ENCODE measurements around the gene SLC8A1. TPM values are rescaled to one million over a fixed set of nuclear protein-coding genes. Genes with fewer than 3 reads are reported as not detected.

The SLC8A1 gene
- total and polyA plus RNA-seq, 2 donors from 2014 or later, result 12.9 to 33.9 TPM

DNA sequence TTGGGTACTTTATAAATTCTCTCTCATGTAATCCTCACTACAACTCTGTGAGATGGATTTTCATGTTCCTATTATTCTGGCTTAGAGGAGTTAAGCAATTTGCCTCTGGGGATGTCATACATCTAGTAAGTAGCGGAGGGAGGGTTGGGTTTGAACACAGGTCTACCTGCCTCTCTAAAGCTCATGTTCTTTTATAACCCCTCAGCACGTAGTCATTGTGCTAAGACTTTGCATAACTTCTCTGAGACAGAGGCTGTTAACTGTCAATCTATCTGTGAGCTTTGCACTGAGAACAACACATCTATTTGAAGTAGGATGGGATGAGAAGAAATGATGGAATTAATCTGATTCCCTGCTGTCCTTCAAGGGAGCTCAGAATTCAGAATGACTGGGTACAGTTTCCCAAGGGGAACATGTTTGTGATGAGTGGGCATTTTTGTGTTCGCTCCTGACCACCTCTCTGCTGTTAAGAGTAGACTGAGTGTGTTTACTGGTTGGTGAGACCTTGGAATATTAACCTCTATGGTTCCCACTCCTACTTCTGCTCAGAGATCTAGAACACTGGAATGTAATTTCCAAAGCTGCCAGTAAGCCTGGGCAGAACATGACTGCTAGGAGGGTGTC lies 320.7 kb downstream of the SLC8A1 start:
- Histone ChIP-seq H3K27me3 (ENCODE audit: control insufficient read depth, insufficient read depth, low read length) (no peaks in the 10 kb centered on the region), H3K4me1 (ENCODE audit: control insufficient read depth in 2 of 3, insufficient read depth in 2 of 3, low read depth in 1 of 3, low read length in 3 of 3) (no peaks in the 10 kb centered on the region), H3K36me3 (ENCODE audit: control insufficient read depth in 2 of 3, insufficient read depth in 3 of 3, low read length in 3 of 3) (no peaks in the 10 kb centered on the region), H3K9ac (ENCODE audit: low read length in 3 of 3) (no peak overlapping the region), H3K4me3 (ENCODE audit: low read length in 3 of 3) (no peak overlapping the region), H3K27ac (ENCODE audit: low read depth in 2 of 2, low read length in 2 of 2) (no peak overlapping the region), H3K9me3 (ENCODE audit: control insufficient read depth in 2 of 3, insufficient read depth in 1 of 3, low read length in 3 of 3) (no peaks in the 10 kb centered on the region)
- TF ChIP-seq, protein P1, sequence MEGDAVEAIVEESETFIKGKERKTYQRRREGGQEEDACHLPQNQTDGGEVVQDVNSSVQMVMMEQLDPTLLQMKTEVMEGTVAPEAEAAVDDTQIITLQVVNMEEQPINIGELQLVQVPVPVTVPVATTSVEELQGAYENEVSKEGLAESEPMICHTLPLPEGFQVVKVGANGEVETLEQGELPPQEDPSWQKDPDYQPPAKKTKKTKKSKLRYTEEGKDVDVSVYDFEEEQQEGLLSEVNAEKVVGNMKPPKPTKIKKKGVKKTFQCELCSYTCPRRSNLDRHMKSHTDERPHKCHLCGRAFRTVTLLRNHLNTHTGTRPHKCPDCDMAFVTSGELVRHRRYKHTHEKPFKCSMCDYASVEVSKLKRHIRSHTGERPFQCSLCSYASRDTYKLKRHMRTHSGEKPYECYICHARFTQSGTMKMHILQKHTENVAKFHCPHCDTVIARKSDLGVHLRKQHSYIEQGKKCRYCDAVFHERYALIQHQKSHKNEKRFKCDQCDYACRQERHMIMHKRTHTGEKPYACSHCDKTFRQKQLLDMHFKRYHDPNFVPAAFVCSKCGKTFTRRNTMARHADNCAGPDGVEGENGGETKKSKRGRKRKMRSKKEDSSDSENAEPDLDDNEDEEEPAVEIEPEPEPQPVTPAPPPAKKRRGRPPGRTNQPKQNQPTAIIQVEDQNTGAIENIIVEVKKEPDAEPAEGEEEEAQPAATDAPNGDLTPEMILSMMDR (IDR thresholded peaks at IDR 0.05; ENCODE audit: borderline replicate concordance, extremely low read depth, insufficient read depth), result no peak
- no peak for FAIRE-seq
- intact Hi-C loops (cut with DNase I), result no loop called here
- DNase-seq, result no peak

DNA sequence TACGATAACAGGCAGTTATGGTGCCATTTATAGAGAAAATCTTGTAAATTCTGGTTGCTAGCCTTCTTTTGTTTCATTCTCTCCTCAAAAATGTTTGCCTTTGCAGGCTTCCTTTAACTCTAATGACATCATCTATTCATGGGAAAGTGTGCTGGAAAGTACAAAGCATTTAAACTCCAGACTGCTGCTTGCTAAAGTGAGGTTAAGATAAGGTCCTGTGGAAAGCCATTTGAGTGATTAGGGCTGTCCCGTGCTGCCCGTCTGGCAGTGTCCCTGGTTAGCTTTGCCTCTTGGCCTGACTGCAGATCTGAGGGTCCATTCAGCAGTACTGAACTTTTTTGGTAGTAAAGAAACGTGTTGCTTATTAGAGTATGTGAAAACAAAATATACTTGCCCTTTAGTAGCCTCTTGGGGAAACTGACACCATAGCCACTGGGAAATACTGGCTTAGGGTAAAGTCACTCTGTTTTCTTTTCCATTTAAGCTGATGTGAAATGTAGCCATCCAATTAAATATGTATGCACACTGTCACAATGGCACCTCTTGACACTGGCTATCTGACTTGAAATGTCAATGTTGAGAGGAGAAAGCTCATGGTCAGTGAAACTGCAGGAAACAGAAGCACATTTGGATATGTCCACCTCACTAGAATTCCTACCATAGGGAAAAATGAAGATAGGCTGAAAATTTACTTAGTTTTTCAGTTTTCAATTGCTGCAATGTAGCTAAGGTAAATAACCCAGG lies 321.5 kb downstream of the SLC8A1 start:
- FAIRE-seq (no peak), DNase-seq (peak in 2 of 5 donors; percentile 29 to 65)
- no peak overlapping the region for H3K27ac ChIP-seq (ENCODE audit: low read depth in 2 of 2, low read length in 2 of 2)
- no peak overlapping the region for H3K4me3 ChIP-seq (ENCODE audit: low read length in 3 of 3)
- H3K9ac ChIP-seq (ENCODE audit: low read length in 3 of 3), result no peak overlapping the region
- no peaks in the 10 kb centered on the region for H3K9me3 ChIP-seq (ENCODE audit: control insufficient read depth in 2 of 3, insufficient read depth in 1 of 3, low read length in 3 of 3)
- H3K4me1 ChIP-seq (ENCODE audit: control insufficient read depth in 2 of 3, insufficient read depth in 2 of 3, low read depth in 1 of 3, low read length in 3 of 3), result no peaks in the 10 kb centered on the region
- intact Hi-C loops (cut with DNase I), result no loop called here
- no peaks in the 10 kb centered on the region for H3K36me3 ChIP-seq (ENCODE audit: control insufficient read depth in 2 of 3, insufficient read depth in 3 of 3, low read length in 3 of 3)
- H3K27me3 ChIP-seq (ENCODE audit: control insufficient read depth, insufficient read depth, low read length), result no peaks in the 10 kb centered on the region
- TF ChIP-seq, protein P1 (IDR thresholded peaks at IDR 0.05; ENCODE audit: borderline replicate concordance, extremely low read depth, insufficient read depth), result no peak

DNA sequence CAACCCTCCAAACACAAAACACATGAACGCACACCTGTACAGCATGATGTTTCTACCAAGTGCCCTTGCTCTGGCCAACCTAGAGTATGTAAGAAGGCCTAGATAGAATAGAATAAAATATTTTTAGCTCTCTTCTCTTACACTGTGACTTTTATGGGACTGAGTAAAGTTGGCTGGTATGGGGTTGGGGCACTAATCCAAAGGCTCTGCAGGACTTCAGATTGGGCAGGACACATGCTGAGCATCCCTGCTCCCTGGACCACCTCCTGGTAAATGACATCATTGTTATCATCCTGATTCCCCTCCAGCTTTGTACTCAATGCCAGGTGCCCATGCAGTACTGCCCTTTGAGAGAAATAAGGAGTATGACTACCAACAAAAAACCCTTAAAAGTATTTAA lies 322.2 kb downstream of the SLC8A1 start:
- no peaks in the 10 kb centered on the region for H3K36me3 ChIP-seq (ENCODE audit: control insufficient read depth in 2 of 3, insufficient read depth in 3 of 3, low read length in 3 of 3)
- H3K27ac ChIP-seq (ENCODE audit: low read depth in 2 of 2, low read length in 2 of 2), result no peak overlapping the region
- H3K27me3 ChIP-seq (ENCODE audit: control insufficient read depth, insufficient read depth, low read length), result no peaks in the 10 kb centered on the region
- TF ChIP-seq, protein P1 (IDR thresholded peaks at IDR 0.05; ENCODE audit: borderline replicate concordance, extremely low read depth, insufficient read depth), result no peak
- H3K9ac ChIP-seq (ENCODE audit: low read length in 3 of 3), result no peak overlapping the region
- intact Hi-C loops (cut with DNase I), result no loop called here
- H3K4me1 ChIP-seq (ENCODE audit: control insufficient read depth in 2 of 3, insufficient read depth in 2 of 3, low read depth in 1 of 3, low read length in 3 of 3), result no peaks in the 10 kb centered on the region
- no peak for DNase-seq
- FAIRE-seq, result no peak
- H3K9me3 ChIP-seq (ENCODE audit: control insufficient read depth in 2 of 3, insufficient read depth in 1 of 3, low read length in 3 of 3), result no peaks in the 10 kb centered on the region
- no peak overlapping the region for H3K4me3 ChIP-seq (ENCODE audit: low read length in 3 of 3)

Data from kidney (tissue), 14 donors.